Tibial artery (tissue), 4 donors: ENCODE measurements around the gene ITGB4.
A peak's percentile ranks its signal among the peaks of the same experiment; 100 is the strongest.

ENCODE experiments used
- DNase-seq, 2 donors: peaks; one replicate each; pipeline ENCODE4 v3.0.0-alpha.2; 2019
- H3K27ac ChIP-seq, 2 donors: fragments of 200-600 bp; sonication (generic) in 1 of 2; 1 replicate in 1 of 2; 2 replicates in 1 of 2; pipeline ENCODE4 v1.5.1; 2018 to 2019; ENCODE audit warnings: mild to moderate bottlenecking in 1 of 2
- H3K27me3 ChIP-seq, 2 donors: fragments of 200-600 bp; sonication (generic) in 1 of 2; one replicate each; pipeline versions ENCODE4 v1.5.1 to v1.6.0; 2016 to 2019
- H3K36me3 ChIP-seq, 3 donors: fragments of 200-600 bp; sonication (generic) in 2 of 3; one replicate each; pipeline ENCODE4 v1.5.1; 2016 to 2019; ENCODE audit warnings: mild to moderate bottlenecking in 2 of 3
- H3K4me1 ChIP-seq, 4 donors: fragments of 200-600 bp; sonication (generic) in 2 of 4; 1 replicate in 3 of 4; 2 replicates in 1 of 4; pipeline ENCODE4 v1.5.1; 2016 to 2019
- H3K4me3 ChIP-seq, 2 donors: fragments of 200-600 bp; sonication (generic) in 1 of 2; 1 replicate in 1 of 2; 2 replicates in 1 of 2; pipeline ENCODE4 v1.5.1; 2018 to 2019; ENCODE audit warnings: mild to moderate bottlenecking in 2 of 2
- H3K9me3 ChIP-seq, 3 donors: fragments of 200-600 bp; sonication (generic) in 1 of 3; one replicate each; pipeline ENCODE4 v1.5.1; 2016 to 2019
- intact Hi-C: fragments of 100-400 bp; cut with DNase I; formaldehyde crosslinking; loops from one replicate; pipeline ENCODE4 v1.15.0; 2023; ENCODE audit warnings: low total_unique reads
- TF ChIP-seq, protein P1 (sequence below), 2 experiments: fragments of 200-600 bp in 1 of 2; fragments of 450-650 bp in 1 of 2; IDR thresholded peaks; one replicate each; pipeline ENCODE4 v1.5.1; 2017 to 2019; ENCODE audit warnings: antibody characterized with exemption in 2 of 2, mild to moderate bottlenecking in 1 of 2, moderate library complexity in 1 of 2

ITGB4 gene

DNA sequence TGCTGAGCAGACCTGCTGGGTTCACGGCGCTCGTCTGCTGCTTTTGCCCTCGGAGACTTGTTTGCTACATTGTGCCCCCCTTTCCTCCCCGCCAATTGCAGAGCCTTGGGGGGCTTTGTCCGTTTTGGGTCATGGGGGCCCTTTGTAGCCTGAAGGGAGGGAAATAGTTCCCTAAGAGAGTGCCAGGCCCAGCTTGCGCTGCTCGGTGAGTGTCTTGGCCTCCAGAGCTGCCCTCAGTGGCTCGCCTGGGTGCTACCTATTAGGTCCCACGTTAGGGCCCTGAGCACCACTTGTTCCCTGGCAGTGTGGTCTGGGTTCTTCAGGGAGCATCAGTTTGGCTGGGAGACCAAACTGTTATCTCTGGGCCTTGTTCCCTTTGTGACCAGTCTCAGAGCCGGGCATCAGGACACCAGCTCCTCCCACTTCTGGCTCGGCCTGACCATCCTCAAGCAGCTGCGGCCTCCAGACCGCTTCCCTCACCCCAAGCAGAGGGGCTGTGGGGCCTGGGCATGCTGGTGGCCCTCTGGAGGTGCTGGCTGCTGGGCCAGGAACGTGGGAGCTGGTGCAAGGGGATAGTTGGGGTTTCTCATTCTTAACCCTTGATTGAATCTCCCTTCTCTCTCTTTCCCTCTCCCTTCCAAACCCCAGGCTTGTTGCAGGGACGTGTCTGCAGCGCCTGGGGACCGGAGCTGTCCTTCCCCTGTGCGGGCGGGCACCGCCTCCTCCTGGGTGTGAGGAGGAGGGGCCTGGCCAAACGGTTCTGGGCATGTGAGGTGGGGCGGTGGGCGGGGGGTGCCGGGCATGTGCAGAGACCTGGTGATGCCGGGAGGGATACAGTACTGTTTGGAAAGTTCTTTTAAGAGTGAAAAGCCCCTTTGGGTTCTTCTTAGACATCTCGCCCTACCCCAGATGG, 16.0 kb upstream of the ITGB4 start:
- Histone ChIP-seq H3K4me3 (no peak overlapping the region), H3K9me3 (no peaks in the 10 kb centered on the region), H3K27ac (no peak overlapping the region), H3K36me3 (peaks cover 81 to 88% (median 83%) of the 10 kb centered on the region in 3 donors), H3K27me3 (no peaks in the 10 kb centered on the region), H3K4me1 (peaks cover 0 to 8% (median 0%) of the 10 kb centered on the region in 4 donors)
- intact Hi-C loops, result no loop called here
- no peak for DNase-seq
- TF ChIP-seq, protein P1, sequence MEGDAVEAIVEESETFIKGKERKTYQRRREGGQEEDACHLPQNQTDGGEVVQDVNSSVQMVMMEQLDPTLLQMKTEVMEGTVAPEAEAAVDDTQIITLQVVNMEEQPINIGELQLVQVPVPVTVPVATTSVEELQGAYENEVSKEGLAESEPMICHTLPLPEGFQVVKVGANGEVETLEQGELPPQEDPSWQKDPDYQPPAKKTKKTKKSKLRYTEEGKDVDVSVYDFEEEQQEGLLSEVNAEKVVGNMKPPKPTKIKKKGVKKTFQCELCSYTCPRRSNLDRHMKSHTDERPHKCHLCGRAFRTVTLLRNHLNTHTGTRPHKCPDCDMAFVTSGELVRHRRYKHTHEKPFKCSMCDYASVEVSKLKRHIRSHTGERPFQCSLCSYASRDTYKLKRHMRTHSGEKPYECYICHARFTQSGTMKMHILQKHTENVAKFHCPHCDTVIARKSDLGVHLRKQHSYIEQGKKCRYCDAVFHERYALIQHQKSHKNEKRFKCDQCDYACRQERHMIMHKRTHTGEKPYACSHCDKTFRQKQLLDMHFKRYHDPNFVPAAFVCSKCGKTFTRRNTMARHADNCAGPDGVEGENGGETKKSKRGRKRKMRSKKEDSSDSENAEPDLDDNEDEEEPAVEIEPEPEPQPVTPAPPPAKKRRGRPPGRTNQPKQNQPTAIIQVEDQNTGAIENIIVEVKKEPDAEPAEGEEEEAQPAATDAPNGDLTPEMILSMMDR (IDR thresholded peaks at IDR 0.05), result no peak

DNA sequence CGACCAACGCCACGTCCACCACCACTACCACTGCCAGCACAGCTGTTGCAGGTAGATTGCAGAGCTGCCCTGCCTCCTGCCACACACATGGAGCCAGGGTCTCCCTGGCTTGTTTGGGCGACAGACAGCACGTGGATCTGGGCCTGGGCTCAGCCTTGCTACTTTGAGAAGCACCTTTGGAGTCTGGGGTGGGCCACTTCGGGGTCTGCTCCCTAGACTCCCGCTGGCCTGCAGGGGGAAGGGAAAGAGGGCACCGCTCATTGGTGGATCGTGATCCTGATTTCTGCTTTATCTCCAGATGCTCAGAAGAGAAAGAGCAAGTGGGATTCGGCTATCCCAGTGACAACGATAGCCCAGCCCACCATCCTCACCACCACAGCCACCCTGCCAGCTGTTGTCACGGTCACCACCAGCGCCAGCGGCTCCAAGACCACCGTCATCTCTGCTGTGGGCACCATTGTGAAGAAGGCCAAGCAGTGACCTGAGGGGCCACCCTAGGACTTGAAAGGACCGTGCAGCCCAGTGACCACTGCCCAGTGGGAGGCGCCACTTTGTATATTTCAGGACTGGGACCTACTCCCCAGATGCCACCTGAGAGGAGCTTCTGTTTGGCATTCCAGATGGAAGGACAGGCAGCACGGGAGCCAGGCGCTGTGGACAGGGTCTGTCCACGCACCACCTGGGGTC, 15.1 kb upstream of the ITGB4 start:
- H3K4me1 ChIP-seq, result peaks cover 0 to 3% (median 0%) of the 10 kb centered on the region in 4 donors
- H3K4me3 ChIP-seq, result no peak overlapping the region
- no peaks in the 10 kb centered on the region for H3K27me3 ChIP-seq
- no peak for DNase-seq
- H3K9me3 ChIP-seq, result no peaks in the 10 kb centered on the region
- intact Hi-C loops, result no loop called here
- TF ChIP-seq, protein P1 (IDR thresholded peaks at IDR 0.05), result no peak
- H3K36me3 ChIP-seq, result peaks cover 72 to 78% (median 73%) of the 10 kb centered on the region in 3 donors
- no peak overlapping the region for H3K27ac ChIP-seq

DNA sequence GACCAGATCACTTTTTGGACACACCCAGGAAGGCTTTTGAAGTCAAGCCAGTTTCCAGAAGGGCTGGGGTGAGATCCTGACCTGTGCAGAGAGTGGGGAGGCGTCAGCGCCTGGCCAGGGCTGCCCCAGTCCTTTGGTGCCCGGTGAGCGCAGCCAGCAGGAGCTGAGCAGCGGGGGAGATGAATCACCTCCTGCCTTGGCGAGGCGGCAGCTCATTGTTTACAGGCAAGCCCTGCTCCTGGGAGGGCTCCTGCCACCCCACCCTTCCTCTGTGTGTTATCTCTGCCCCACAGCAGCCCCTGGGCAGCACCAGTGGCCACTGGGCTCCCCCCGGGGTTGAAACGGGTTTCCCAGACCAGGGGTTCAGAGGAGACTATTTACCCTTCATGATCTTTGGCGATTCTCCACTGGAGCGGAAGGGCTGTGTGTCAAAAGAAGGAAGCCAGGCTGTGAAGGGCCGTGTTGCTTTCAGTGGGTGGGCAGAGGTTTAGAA, 14.1 kb upstream of the ITGB4 start:
- intact Hi-C loops, result no loop called here
- peak; percentile 42 to 73 for DNase-seq
- H3K4me3 ChIP-seq, result no peak overlapping the region
- peaks cover 0 to 5% of the 10 kb centered on the region in 2 donors for H3K27me3 ChIP-seq
- TF ChIP-seq, protein P1 (IDR thresholded peaks at IDR 0.05), result no peak
- peaks cover 62 to 69% (median 64%) of the 10 kb centered on the region in 3 donors for H3K36me3 ChIP-seq
- H3K9me3 ChIP-seq, result no peaks in the 10 kb centered on the region
- H3K27ac ChIP-seq, result no peak overlapping the region
- H3K4me1 ChIP-seq, result no peaks in the 10 kb centered on the region

DNA sequence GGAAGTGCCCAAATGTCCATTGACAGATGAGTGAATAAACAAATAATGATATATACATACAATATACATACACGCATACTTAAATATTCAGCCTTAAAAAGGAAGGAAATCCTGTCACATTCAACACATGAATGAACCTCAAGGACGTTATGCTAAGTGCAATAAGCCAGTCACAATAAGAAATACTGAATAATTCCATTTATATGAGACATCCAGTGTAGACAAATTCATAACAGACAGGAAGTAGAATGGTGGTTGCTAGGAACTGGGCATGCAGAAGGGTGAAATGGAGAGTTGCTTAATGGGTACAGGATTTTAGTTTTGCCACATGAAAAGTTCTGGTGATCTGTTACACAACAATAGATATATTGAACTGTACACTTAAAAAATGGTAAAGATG, 8.8 kb upstream of the ITGB4 start:
- intact Hi-C loops, result no loop called here
- no peak overlapping the region for H3K27ac ChIP-seq

DNA sequence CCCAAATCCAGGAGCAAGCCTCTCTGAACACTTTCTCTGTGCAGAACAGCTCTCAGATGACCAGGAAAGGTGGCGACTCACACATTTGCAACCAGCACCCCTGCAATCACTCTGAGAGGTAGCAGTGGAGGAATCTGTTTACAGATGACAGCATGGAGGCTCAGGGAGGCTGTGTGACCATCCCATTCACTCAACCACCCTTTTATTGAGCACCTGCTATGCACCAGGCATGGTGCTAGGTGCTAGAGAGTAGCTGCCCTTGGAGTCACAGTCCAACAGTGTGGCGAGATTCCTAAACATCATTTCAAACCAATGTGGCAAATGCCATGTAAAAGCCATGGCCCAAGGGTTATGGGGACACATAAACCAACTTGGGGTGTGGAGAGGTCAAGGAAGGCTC, 1.5 kb upstream of the ITGB4 start:
- DNase-seq, result no peak
- Histone ChIP-seq H3K4me1 (peaks cover 0 to 23% (median 11%) of the 10 kb centered on the region in 4 donors), H3K36me3 (peaks cover 0 to 7% (median 0%) of the 10 kb centered on the region in 3 donors), H3K27me3 (peaks cover 3 to 74% of the 10 kb centered on the region in 2 donors), H3K4me3 (no peak overlapping the region), H3K9me3 (no peaks in the 10 kb centered on the region), H3K27ac (no peak overlapping the region)
- intact Hi-C loops, result no loop called here
- TF ChIP-seq, protein P1 (IDR thresholded peaks at IDR 0.05), result no peak

More for the DNA sequence above, 8.8 kb upstream of the ITGB4 start:
- H3K9me3 ChIP-seq, result no peaks in the 10 kb centered on the region
- H3K4me1 ChIP-seq, result no peaks in the 10 kb centered on the region
- H3K36me3 ChIP-seq, result peaks cover 9 to 16% (median 11%) of the 10 kb centered on the region in 3 donors
- H3K4me3 ChIP-seq, result no peak overlapping the region
- H3K27me3 ChIP-seq, result peaks cover 0 to 20% of the 10 kb centered on the region in 2 donors
- TF ChIP-seq, protein P1 (IDR thresholded peaks at IDR 0.05), result no peak
- no peak for DNase-seq
